GM19395 (cell line): ENCODE results near the gene FAM171A2.
A peak's percentile ranks its signal among the peaks of the same experiment; 100 is the strongest.
"Not testable (repeated sequence)": the region's sequence is repeated elsewhere in the genome, so short reads cannot be mapped to it uniquely, and the experiment has no call there.

ENCODE experiments used
- ATAC-seq: cut with Tn5 transposase; IDR thresholded peaks from one replicate; pipeline ENCODE4 v1.9.1; 2021; ENCODE audit warnings: mild to moderate bottlenecking, moderate library complexity; ENCODE audit not compliant: unreplicated experiment

The FAM171A2 gene

DNA sequence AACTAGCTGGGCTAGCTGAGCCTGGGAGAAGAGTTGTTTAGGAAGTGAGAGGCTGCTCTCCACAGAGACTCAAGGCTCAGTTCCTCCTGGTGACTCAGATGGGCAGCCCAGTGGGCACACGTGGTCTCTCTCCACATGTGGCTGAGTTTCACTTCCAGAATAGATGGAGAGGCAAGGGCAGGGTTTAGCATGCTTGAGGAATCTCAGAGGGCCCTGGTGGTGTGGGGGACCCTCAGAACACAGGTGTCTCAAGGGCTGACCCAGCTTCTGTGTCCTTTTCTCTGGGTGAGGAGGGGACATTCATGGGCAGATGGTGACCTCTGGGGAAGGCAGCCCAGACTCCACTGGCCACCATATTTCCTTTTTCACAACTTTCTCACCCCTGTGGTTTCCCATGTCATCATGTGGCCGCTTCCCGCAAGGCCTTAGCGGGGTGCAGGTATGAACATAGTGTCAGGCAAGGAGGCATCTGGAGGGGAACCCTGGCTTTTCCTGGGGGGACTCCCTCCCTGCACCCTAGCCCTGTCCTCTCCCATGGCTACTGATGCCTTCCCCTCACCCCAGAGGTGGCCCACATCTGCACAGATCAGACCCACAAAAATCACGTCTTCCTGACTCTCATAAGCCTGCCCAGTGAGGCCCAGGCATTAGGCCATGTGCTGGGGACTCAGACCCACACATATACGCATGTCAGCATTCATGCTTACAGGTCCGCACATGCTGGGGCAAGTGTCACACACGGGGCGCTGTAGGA lies 15.2 kb downstream of the FAM171A2 start:
- peak; percentile 39 for ATAC-seq

DNA sequence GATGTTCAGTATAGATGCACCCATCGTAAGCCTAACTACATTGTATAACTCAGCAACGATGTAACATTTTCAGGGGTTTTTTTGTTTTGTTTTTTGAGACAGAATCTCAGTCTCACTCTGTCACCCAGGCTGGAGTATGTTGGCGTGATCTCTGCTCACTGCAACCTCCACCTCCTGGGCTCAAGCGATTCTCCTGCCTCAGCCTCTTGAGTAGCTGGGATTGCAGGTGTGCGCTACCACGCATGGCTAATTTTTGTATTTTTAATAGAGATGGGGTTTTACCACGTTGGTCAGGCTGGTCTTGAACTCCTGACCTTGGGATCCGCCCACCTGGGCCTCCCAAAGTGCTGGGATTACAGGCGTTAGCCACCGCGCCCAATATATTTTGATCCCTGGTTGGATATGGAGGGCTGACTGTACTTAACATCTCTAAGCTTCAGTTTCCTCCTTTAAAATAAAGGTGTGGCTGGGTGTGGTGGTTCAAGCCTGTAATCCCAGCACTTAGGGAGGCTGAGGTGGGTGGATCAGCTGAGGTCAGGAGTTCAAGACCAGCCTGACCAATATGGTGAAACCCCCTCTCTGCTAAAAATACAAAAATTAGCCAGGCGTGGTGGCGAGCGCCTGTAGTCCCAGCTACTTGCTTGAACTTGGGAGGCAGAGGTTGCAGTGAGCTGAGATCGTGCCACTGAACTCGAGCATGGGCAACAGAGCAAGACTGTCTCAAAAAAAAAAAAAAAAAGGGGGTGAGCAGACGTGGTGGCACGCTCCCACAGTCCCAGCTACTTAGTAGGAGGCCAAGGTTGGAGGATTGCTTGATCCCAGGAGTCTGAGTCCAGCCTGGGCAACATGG lies 16.2 kb downstream of the FAM171A2 start:
- not testable (repeated sequence) for ATAC-seq

DNA sequence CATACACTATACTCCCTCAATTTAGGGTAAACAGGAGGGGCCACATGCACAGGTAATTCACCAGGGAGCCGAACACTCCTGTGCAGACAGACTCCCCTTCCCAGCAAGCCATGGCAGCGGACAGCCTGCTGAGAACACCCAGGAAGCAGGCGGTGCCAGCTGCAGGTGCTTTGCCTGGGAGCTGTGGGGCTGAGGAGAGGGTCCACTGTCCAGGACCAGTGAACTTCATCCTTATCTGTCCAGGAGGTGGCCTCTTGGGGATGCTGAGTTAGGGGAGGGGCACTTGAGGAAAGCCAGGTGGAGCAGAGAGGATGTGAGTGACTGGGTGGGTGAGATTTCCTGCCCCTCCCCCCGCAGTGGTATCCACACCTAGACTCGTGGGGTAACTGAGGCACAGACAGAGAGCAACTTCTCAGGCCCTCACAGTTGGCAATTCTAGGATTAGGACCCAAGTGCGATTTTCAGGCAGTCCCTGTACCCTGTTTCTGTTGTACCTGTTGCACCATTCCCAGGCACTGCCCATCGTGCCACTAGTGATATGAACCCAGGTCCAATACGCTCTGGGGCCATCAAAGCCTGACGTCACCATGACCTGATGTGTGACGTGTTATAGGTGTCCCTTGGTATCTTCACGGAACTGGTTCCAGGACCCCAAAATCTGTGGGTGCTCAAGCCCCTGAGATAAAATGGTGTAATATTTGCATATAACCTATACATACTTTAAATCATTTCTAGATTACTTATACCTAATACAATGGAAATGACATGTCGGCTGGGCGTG lies 17.4 kb downstream of the FAM171A2 start:
- ATAC-seq, result no peak

DNA sequence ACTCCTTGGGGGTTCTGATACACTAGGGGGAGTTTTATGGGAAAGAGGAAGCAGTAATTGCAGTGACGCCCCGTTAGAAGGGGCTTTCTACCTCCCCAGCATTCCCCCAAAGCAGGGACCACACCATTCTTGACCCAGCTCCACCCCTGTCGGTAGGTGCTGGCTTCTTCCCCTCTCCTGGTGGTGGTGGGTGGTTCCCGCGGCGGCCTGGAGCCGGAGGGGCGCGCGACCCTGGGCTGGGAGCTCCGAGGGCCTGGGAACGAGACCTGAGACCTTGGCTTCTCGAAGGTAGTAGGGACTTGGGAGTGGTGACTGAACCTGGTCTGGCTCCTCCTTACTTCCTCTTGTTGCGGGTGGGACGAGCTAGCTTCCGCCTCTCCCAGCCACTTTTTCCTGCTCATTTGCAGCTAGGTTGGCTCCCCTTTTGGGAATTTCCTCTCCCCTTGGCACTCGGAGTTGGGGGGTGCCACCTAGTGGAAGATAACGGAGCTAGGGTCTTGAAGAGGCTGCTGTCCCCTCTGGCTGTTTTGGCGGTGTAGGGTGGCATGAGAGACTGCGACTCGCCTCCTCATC lies 18.1 kb downstream of the FAM171A2 start:
- ATAC-seq, result no peak

DNA sequence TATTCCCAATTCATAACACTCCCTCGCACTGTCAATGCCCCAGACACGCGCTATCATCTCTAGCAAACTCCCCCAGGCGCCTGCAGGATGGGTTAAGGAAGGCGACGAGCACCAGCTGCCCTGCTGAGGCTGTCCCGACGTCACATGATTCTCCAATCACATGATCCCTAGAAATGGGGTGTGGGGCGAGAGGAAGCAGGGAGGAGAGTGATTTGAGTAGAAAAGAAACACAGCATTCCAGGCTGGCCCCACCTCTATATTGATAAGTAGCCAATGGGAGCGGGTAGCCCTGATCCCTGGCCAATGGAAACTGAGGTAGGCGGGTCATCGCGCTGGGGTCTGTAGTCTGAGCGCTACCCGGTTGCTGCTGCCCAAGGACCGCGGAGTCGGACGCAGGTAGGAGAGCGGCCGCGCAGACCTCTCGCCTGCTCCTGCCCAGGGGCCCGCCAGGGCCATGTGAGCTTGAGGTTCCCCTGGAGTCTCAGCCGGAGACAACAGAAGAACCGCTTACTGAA lies 18.7 kb downstream of the FAM171A2 start, which contains the start of gene GRN:
GRN (plus strand) TSS at position 364 of the 515 bp plus-strand sequence. CDS start 3,863 bp downstream, outside the sequence.
- peak; percentile 61 for ATAC-seq

DNA sequence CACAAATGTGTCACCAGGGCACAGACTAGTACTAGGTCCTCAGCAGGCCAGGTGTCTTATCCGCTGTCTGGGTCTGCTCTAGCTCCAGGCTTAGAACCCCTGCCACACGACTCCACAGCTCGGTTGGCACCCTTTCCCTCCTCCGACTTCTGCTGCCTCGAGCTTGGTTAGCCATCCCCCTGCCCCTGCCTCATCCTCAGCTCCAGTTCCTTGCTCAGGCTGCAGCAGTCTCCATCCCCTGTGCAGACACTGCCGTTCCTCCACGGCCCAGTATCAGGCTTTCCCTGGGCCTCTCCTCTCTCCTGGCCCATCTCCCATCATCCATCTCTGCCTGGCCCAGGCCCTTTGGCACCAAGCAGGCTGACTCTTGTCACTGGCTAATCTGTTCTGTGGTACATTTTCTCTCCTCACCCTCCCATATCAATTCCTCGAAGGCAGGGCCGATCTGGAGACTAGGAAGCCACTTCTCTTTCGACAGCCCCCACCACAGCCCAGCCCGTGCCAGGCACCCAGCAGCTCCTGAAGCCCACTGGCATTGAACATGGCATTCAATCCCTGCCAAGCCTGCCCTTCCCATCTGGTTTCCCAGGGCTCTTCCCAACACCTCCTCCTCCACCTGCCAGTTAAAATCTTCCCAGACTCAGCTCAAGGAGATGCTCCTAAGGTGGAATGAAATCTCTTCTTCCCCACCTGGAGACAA lies 20.0 kb downstream of the FAM171A2 start:
- ATAC-seq, result no peak

DNA sequence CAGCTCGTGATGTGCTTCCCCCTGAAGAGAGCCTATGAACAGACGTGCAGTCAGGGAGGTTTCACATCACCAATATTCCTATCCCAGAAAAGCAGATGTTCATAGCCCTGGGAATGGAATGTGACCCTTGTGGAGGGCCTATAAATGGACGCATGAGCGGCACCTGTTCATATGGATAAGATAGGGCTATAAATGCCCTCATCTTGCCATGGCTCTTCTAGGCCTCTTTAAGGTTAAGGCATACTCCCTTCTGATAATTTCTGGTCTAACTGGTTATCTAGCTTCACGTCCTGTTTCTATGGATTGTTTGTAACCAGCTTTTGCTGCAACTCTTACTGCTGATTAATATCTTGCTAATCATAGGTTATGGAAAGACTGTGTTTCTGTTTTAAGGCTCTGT lies 23.1 kb downstream of the FAM171A2 start:
- ATAC-seq, result not testable (repeated sequence)

DNA sequence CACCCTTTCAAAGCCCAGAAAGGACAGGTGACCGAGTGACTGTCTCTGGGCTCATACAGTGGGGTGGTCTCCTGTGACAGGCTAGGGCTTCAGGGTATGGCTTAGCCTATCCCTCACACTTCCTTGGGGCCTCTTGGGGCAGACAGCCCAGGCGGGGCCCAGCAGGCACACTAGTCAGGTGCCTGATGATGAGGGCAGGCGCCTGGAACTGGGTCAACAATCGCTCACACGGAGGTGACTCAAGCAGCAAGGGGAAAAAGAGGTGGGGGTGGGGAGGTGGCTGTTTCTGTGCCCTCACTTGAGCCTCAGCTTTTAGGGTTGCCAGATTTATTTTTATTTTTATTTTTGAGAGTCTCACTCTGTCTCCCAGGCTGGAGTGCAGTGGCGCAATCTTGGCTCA lies 25.0 kb downstream of the FAM171A2 start:
- ATAC-seq, result no peak

DNA sequence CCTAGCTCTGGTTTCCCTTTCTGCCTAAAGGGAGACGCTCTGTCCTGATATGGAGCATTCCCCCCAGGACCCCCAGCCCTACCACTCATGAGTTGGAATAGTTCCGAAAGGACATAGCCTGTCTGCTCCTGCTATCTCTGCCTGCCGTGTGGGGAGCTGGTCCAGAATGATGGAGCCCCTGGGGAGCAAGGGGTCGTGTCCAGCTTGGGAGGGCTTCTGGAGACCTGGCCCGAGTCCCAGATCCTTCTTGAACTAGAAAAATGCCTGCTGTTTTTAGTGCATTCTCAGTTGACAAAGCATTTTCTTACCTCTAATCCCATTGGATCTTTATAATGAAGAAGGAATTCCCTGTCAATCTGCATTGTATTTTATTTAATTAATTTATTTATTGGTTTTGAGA lies 27.7 kb downstream of the FAM171A2 start:
- ATAC-seq, result no peak

DNA sequence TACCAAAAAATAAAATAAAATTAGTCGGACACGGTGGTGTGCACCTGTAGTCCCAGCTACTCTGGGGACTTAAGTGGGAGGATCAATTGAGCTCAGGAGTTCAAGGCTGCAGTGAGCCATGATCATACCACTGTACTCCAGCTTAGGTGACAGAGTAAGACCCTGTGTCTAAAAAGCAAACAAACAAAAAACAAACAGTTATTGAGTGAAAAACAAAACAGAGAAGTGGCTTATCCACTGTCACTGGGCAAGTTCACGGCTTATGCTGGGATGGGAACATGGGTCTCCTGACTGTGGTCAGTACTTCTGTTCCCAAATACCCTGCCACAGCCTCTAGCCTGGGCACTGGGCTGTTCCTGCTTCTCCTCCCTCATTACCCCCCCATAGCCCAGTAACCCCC lies 28.1 kb downstream of the FAM171A2 start:
- no peak for ATAC-seq

DNA sequence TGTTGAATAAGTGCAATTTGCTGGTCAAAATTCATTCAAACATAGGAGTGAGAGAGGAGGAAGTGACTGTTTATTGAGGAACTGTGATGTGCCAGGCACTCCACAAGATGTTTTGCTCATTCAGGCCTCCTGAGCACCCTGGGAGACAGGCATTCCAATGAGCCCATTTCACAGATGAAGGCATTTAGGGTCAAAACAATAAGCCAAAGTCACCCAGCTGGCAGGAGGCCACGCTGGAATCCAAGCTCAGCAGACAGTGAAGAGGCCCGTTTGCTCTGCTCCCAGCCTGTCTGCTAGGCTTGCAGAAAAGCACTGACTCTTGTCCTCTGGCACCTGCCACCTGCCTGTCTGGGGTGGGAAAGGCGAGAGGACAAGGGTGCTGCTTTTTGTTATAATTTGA lies 28.9 kb downstream of the FAM171A2 start:
- ATAC-seq, result no peak

DNA sequence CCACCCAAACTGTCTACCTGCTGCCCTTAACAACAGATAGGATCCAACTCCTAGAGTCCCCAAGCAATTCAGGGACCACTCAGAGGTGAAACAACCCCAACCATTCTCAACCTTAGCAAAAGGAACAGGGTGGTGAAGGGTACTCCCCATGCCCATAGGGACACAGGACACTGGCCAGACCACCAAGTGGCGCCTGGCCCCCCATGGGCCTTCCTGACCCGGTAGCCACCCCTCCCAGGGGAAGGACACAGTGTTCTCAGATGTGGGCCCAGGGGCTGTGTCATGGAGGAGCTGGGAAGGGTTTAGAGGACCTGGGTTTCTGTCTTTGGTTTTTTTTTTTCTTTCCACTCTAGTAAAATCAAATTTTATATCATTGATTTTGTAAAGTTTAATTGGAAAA lies 29.3 kb downstream of the FAM171A2 start:
- no peak for ATAC-seq

DNA sequence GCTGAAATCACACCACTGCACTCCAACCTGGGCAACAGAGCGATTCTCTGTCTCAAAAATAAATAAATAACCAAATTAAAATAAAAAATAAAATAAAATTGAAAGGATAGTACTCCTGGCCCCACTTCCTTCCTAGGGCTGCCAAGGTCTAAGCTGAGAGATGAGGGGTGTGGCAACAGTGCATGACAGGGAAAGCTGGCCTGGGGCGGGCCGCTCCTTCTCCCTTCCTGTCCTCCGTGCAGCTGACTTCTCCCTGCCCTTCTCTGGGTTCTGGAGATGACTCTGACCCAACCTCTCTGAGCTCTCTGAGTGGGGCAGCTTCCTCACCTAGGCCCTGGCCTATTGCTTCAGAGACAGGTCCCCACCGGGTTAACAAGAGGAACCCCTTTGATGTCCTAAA lies 30.3 kb downstream of the FAM171A2 start:
- no peak for ATAC-seq

DNA sequence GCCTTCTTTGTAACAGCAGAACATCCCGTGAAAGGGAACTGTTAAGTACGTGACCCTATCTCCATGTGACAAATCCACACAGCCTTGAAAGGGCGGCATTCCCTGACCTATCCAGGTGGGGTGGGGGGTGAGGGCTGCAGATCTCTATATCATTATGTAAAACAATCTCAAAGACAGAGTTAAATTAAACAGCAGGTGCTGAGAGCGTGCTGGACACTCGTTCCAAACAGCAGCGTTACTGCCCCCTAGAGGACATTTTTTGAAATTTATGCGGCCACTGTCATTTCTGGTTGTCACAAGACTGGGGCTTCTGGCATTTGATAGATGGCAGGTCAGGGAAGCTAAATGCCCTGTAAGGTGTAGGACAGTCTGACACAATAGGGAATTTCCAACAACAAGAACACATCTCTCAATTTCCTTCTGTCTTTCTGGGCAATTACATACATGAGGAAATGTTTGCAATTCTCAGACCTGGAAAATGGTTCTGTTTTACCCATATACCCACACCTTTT lies 32.3 kb downstream of the FAM171A2 start:
- no peak for ATAC-seq

DNA sequence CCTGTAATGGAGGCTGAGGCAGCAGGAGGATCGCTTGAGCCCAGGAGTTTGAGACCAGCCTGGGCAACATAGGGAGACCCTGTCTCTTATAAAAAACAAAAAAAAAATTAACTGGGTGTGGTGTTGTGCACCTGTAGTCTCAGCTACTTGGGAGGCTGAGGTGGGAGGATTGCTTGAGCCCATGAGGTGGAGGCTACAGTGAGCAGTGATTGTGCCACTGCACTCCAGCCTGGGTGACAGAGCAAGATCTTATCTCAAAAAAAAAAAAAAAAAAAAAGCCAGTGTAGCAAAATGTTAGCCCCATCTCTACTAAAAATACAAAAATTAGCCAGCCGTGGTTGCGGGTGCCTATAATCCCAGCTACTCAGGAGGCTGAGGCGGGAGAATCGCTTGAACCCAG lies 33.4 kb downstream of the FAM171A2 start:
- not testable (repeated sequence) for ATAC-seq

DNA sequence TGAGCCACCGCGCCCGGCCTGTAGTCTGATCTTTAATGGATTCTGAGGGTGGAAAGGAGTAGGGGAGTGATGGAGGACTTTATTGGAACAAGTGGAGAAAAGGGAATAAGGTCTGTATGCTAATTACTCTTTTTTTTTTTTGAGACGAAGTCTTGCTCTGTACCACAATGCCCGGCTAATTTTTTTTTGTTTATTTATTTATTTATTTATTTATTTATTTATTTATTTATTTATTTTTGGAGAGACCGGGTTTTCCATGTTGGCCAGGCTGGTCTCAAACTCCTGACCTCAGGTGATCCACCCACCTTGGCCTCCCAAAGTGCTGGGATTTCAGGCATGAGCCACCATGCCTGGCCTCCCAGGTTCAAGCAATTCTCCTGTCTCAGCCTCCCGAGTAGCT lies 34.1 kb downstream of the FAM171A2 start:
- ATAC-seq, result not testable (repeated sequence)

DNA sequence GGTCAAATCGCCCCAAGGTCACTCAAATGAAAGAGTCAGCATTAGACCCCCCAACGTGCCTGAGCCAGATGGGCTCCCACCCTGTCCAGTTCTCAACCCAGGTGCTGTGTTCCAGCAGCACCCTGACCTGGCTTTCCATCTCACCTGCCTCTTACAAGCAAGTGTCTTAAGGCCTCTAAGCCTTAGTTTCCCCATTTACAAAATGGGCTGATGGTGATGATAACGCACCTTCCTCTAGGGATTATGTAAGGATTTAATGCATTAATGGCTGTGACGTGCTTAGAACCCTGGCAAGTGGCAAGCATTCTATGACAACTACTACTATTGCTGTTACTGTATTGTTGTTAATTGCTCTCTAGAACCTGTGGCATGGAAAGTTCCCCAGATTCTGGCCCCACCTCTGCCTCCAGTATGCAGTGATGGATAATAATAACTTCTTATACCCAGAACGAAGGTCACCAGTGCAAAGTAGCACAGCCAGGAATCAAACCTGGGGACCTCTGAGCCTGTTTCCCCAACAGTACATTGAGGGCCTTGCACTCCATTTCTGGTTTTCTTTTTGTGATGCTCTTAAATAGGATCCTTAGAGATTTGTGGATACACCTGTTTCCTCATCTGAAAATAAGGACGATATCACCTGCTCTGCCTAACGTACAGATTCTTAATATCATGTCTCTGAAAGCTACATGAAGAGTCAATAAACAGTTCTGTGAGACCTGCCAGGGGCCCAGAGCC lies 35.8 kb downstream of the FAM171A2 start:
- ATAC-seq, result no peak

DNA sequence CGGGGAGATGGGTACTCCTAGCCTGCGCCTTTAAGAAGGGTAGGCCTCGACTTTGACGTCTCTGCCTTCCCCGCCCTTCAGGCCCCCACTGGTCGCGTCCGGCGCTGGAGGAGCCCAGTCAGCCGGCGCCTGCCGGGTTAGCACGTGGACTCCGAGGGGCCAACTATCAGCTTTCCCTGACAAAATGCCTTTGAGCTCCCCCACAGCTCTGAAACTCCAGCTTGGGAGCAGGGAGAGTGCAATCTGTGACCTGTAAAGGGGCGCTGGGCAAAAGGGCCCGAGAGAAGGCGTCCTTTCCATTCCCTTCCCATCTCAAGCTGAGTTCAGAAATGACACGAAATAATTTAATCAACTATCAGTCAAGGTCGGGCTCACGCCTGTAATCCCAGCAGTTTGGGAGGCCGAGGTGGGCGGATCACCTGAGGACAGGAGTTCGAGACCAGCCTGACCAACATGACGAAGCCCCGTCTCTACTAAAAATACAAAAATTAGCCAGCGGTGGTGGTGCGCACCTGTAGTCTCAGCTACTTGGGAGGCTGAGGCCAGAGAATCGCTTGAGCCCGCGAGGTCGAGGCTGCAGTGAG lies 36.7 kb downstream of the FAM171A2 start:
- ATAC-seq, result peak; percentile 39
